HG03342 (cell line): Measurements from ENCODE around the gene AIG1.
A peak's percentile ranks its signal among the peaks of the same experiment; 100 is the strongest.
"Not testable (repeated sequence)": the region's sequence is repeated elsewhere in the genome, so short reads cannot be mapped to it uniquely, and the experiment has no call there.

ENCODE experiments used
- ATAC-seq: cut with Tn5 transposase; IDR thresholded peaks from one replicate; pipeline ENCODE4 v1.9.1; 2021; ENCODE audit warnings: mild to moderate bottlenecking, moderate library complexity; ENCODE audit not compliant: unreplicated experiment

AIG1 gene

GRCh38 chr6:143060806-143061596, at the start of gene AIG1:
Gene AIG1, plus strand, starts transcription at chr6:143060889. Its CDS starts 37 bp downstream, at chr6:143060926.
- peak; percentile 61 for ATAC-seq

- ATAC-seq, result peak; percentile 53
Observed at GRCh38 chr6:143014764-143015163, 45.9 kb upstream of the AIG1 start.

- peak; percentile 39 for ATAC-seq
Observed at GRCh38 chr6:143015300-143015706, 45.4 kb upstream of the AIG1 start.

GRCh38 chr6:143018955-143019354, 41.7 kb upstream of the AIG1 start:
- ATAC-seq, result no peak

GRCh38 chr6:143020862-143021261, 39.8 kb upstream of the AIG1 start:
- ATAC-seq, result not testable (repeated sequence)

GRCh38 chr6:143021543-143021942, 39.1 kb upstream of the AIG1 start:
- ATAC-seq, result no peak

- no peak for ATAC-seq
Observed at GRCh38 chr6:143022587-143022986, 38.1 kb upstream of the AIG1 start.

GRCh38 chr6:143023695-143024094, 37.0 kb upstream of the AIG1 start:
- ATAC-seq, result no peak

- ATAC-seq, result no peak
Observed at GRCh38 chr6:143024977-143025376, 35.7 kb upstream of the AIG1 start.

GRCh38 chr6:143026696-143027449, 33.8 kb upstream of the AIG1 start:
- no peak for ATAC-seq

GRCh38 chr6:143034689-143035334, 25.9 kb upstream of the AIG1 start:
- no peak for ATAC-seq

- ATAC-seq, result no peak
Observed at GRCh38 chr6:143037470-143037869, 23.2 kb upstream of the AIG1 start.

- no peak for ATAC-seq
Observed at GRCh38 chr6:143038833-143039232, 21.9 kb upstream of the AIG1 start.

- peak; percentile 62 for ATAC-seq
Observed at GRCh38 chr6:143039548-143039947, 21.1 kb upstream of the AIG1 start.

- ATAC-seq, result no peak
Observed at GRCh38 chr6:143040018-143040417, 20.7 kb upstream of the AIG1 start.

GRCh38 chr6:143044345-143044744, 16.3 kb upstream of the AIG1 start:
- not testable (repeated sequence) for ATAC-seq

GRCh38 chr6:143049611-143050010, 11.1 kb upstream of the AIG1 start:
- ATAC-seq, result no peak

- no peak for ATAC-seq
Observed at GRCh38 chr6:143050509-143050908, 10.2 kb upstream of the AIG1 start.

GRCh38 chr6:143052282-143052681, 8.4 kb upstream of the AIG1 start:
- ATAC-seq, result no peak

- ATAC-seq, result no peak
Observed at GRCh38 chr6:143053856-143054255, 6.8 kb upstream of the AIG1 start.

- ATAC-seq, result no peak
Observed at GRCh38 chr6:143054329-143054728, 6.4 kb upstream of the AIG1 start.

GRCh38 chr6:143055213-143055612, 5.5 kb upstream of the AIG1 start:
- ATAC-seq, result no peak
